B cell (primary cell): ENCODE results near the gene THSD4. TPM values are rescaled to one million over a fixed set of nuclear protein-coding genes. Genes with fewer than 3 reads are reported as not detected.

ENCODE experiments used
- ATAC-seq: fragments of 200-7000 bp; cut with Tn5 transposase; one replicate; pipeline ENCODE4 v1.10.0; 2021; ENCODE audit warnings: low read depth, mild to moderate bottlenecking, moderate number of reproducible peaks, moderate library complexity
- CTCF ChIA-PET: fragments of 350-600 bp; sonication (Branson Sonifier 250); formaldehyde crosslinking; loops from one replicate; lab custom pipeline; 2021; ENCODE audit warnings: antibody characterized with exemption, inconsistent platforms; lab: Charles Lee
- POLR2A ChIA-PET: fragments of 350-600 bp; sonication (Branson Sonifier 250); formaldehyde crosslinking; loops from one replicate; lab custom pipeline; 2021; ENCODE audit warnings: antibody characterized with exemption; lab: Charles Lee
- DNase-seq: peaks from one replicate; pipeline ENCODE4 v3.0.0; 2013
- H2AFZ ChIP-seq: 2 replicates; pipeline ENCODE4 v1.6.1; 2012; ENCODE audit warnings: mild to moderate bottlenecking, low read depth, low read length; ENCODE audit not compliant: insufficient read depth, poor library complexity, severe bottlenecking
- H3K27ac ChIP-seq, 2 donors: 1 replicate in 1 of 2; 2 replicates in 1 of 2; pipeline ENCODE4 v1.5.1; 2012 to 2013; ENCODE audit warnings: low read length in 2 of 2, mild to moderate bottlenecking in 2 of 2, moderate library complexity in 1 of 2
- H3K27me3 ChIP-seq, 4 experiments: fragments of 200-600 bp in 1 of 4; sonication (generic) in 1 of 4; replicated peaks in 1 of 4; 1 replicate in 2 of 4; 2 replicates in 2 of 4; pipeline versions ENCODE4 v1.6.1 to v1.7.0; 2013 to 2016; ENCODE audit warnings: low read length in 3 of 4, mild to moderate bottlenecking in 2 of 4, mixed read lengths in 1 of 4, moderate library complexity in 1 of 4; ENCODE audit not compliant: insufficient read depth in 4 of 4, control insufficient read depth in 3 of 4; ENCODE audit errors: control extremely low read depth in 1 of 4
- H3K36me3 ChIP-seq, 2 experiments: replicated peaks in 1 of 2; 1 replicate in 1 of 2; 2 replicates in 1 of 2; pipeline versions ENCODE4 v1.6.1 to v1.7.1; 2013; ENCODE audit warnings: low read length in 1 of 2; ENCODE audit not compliant: insufficient read depth in 2 of 2, control insufficient read depth in 1 of 2; ENCODE audit errors: control extremely low read depth in 1 of 2, extremely low read depth in 1 of 2
- H3K4me1 ChIP-seq, 2 donors: fragments of 200-600 bp in 1 of 2; sonication (generic) in 1 of 2; 1 replicate in 1 of 2; 2 replicates in 1 of 2; pipeline versions ENCODE4 v1.5.1 to v1.6.1; 2013 to 2017; ENCODE audit warnings: low read length in 2 of 2; ENCODE audit not compliant: control insufficient read depth in 2 of 2, insufficient read depth in 2 of 2
- H3K4me2 ChIP-seq: replicated peaks from 2 replicates; pipeline ENCODE3; 2012; ENCODE audit warnings: mild to moderate bottlenecking, low read depth, low read length; ENCODE audit not compliant: poor library complexity, severe bottlenecking
- H3K4me3 ChIP-seq, 5 experiments: fragments of 200-600 bp in 1 of 5; sonication (generic) in 1 of 5; 1 replicate in 3 of 5; 2 replicates in 2 of 5; pipeline versions ENCODE4 v1.5.1 to v1.7.0; 2011 to 2016; ENCODE audit warnings: low read length in 4 of 5, mild to moderate bottlenecking in 4 of 5, low read depth in 2 of 5, control low read depth in 1 of 5, moderate library complexity in 1 of 5; ENCODE audit not compliant: insufficient read depth in 1 of 5; ENCODE audit errors: control extremely low read depth in 1 of 5, extremely low read depth in 1 of 5
- H3K79me2 ChIP-seq: fragments of 200-600 bp; sonication (generic); one replicate; pipeline ENCODE4 v1.6.0; 2016; ENCODE audit warnings: low read length; ENCODE audit not compliant: control insufficient read depth, insufficient read depth
- H3K9ac ChIP-seq: fragments of 200-600 bp; sonication (generic); 2 replicates; pipeline ENCODE4 v1.6.1; 2017; ENCODE audit warnings: mild to moderate bottlenecking, low read length, moderate library complexity
- H3K9me3 ChIP-seq, 3 donors: one replicate each; pipeline versions ENCODE4 v1.6.1 to v1.7.1; 2013; ENCODE audit warnings: low read length in 2 of 3; ENCODE audit not compliant: control insufficient read depth in 2 of 3, insufficient read depth in 1 of 3; ENCODE audit errors: control extremely low read depth in 1 of 3
- H4K20me1 ChIP-seq: 2 replicates; pipeline ENCODE4 v1.6.0; 2012; ENCODE audit warnings: mild to moderate bottlenecking, low read length; ENCODE audit not compliant: insufficient read depth, control insufficient read depth, poor library complexity, severe bottlenecking
- H3K27ac Mint-ChIP-seq: one replicate; pipeline ENCODE4 v1.8.0; 2021; ENCODE audit warnings: mixed read lengths
- H3K27me3 Mint-ChIP-seq: one replicate; pipeline ENCODE4 v1.8.0; 2021; ENCODE audit warnings: mixed read lengths
- H3K4me1 Mint-ChIP-seq: one replicate; pipeline ENCODE4 v1.8.0; 2021; ENCODE audit warnings: mixed read lengths
- H3K4me3 Mint-ChIP-seq: one replicate; pipeline ENCODE4 v1.8.0; 2021; ENCODE audit warnings: mixed read lengths
- H3K9me3 Mint-ChIP-seq: one replicate; pipeline ENCODE4 v1.8.0; 2022; ENCODE audit warnings: mixed read lengths; ENCODE audit not compliant: insufficient read depth
- EZH2 ChIP-seq: IDR thresholded peaks from 2 replicates; pipeline ENCODE4 v1.6.1; 2012; ENCODE audit warnings: borderline replicate concordance, low read depth, mild to moderate bottlenecking, moderate library complexity, low read length; ENCODE audit not compliant: insufficient read depth, poor library complexity, severe bottlenecking
- WGBS: methylation state at CpG from one replicate; pipeline ENCODE4 v1.1.5; 2013; ENCODE audit warnings: missing lambda C conversion rate; ENCODE audit not compliant: insufficient coverage; 5-methylcytosine and 5-hydroxymethylcytosine counted together
- intact Hi-C: fragments of 100-400 bp; cut with micrococcal nuclease; formaldehyde crosslinking; loops from one replicate; pipeline ENCODE4 v1.10.0; 2022
- polyA minus RNA-seq: library from RNA; depleted of rRNA, polyadenylated mRNA; stranded (reverse); fragments of >200 nt; gene quantifications from 2 replicates; pipeline ENCODE4 v1.2.3, GENCODE V29; 2012
- polyA plus RNA-seq: library from polyadenylated mRNA; depleted of rRNA; stranded (reverse); fragments of >200 nt; gene quantifications from 2 replicates; pipeline ENCODE4 v1.2.3, GENCODE V29; 2012
- total RNA-seq, 2 donors: library from RNA; stranded (reverse); fragments of 120-200 nt in 1 of 2; gene quantifications; 1 replicate in 1 of 2; 2 replicates in 1 of 2; pipeline versions ENCODE4 v1.2.3 to v1.2.4, GENCODE V29; 2013 to 2022
- TF ChIP-seq, protein P1 (sequence below): fragments of 200-600 bp; IDR thresholded peaks from one replicate; pipeline ENCODE4 v1.8.0; 2022; ENCODE audit warnings: antibody characterized with exemption, mild to moderate bottlenecking

Gene THSD4
- total RNA-seq, result not detected in 2 replicates
- total RNA-seq (2013), result 0.51 TPM
- not detected in 2 replicates for polyA plus RNA-seq
- polyA minus RNA-seq, result 0.07 TPM in 1 of 2 replicates, not detected in the other

DNA sequence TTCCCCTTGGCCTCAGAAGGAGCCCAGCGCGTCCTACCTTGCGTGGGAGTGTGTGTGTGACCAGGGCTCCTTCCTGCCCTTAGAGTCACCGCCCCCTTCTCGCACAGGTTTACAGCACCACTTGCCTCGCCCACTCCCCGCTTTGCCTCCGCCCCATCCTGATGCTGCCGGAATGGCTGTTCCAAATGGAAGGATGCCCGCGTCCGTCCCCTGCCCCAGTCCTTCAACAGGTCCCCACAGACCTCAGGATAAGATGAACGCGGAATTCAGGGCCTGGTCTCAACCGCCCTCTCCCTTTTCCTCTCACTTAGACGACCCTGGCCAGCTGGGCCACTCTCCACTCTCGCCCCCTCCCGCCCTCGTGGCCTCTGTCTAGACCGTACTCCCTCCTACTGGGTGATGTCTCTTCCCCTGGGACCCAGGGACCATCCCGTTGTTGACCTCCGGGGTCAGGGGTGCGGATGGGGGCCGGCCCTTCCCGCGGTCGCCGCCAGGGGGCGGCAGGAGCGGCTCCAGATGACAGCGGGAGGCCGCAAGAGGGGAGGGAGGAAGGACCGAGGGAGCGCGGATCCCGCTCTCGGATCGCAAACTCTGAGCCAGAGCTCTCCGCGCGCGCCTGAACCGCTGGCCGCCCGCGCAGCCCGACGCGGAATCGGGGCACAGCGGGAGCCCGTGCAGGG is at the start of gene THSD4:
Gene THSD4, plus strand, starts transcription at position 585 of the 680 bp plus-strand sequence.
- Histone ChIP-seq H3K4me3 (no peak within 1 kb of the TSS), H3K27ac (no peak within 1 kb of the TSS), H3K79me2 (no peaks in the 10 kb centered on the region), H3K9me3 (no peaks in the 10 kb centered on the region), H4K20me1 (no peaks in the 10 kb centered on the region), H3K4me1 (peaks cover 7 to 9% of the 10 kb centered on the region in 2 donors), H3K9ac (no peak within 1 kb of the TSS), H3K36me3 (no peaks in the 10 kb centered on the region), H3K27me3 (peaks cover 0 to 21% (median 6%) of the 10 kb centered on the region in 4 experiments), H3K4me2 (peak within 1 kb of the TSS; percentile 62), H2AFZ (no peak within 1 kb of the TSS)
- 9% methylated on average over 51 of the region's 52 CpGs for WGBS
- ChIA-PET POLR2A (no interaction called here), CTCF (no interaction called here)
- Mint-ChIP-seq H3K27ac (no peak within 1 kb of the TSS), H3K4me3 (peak within 1 kb of the TSS; percentile 66), H3K4me1 (peaks cover 7% of the 10 kb centered on the region), H3K27me3 (peaks cover 56% of the 10 kb centered on the region), H3K9me3 (no peaks in the 10 kb centered on the region)
- intact Hi-C loops, result no loop called here
- ATAC-seq (peak; percentile 33), DNase-seq (peak; percentile 41)
- TF ChIP-seq EZH2, result no peak
- TF ChIP-seq, protein P1, sequence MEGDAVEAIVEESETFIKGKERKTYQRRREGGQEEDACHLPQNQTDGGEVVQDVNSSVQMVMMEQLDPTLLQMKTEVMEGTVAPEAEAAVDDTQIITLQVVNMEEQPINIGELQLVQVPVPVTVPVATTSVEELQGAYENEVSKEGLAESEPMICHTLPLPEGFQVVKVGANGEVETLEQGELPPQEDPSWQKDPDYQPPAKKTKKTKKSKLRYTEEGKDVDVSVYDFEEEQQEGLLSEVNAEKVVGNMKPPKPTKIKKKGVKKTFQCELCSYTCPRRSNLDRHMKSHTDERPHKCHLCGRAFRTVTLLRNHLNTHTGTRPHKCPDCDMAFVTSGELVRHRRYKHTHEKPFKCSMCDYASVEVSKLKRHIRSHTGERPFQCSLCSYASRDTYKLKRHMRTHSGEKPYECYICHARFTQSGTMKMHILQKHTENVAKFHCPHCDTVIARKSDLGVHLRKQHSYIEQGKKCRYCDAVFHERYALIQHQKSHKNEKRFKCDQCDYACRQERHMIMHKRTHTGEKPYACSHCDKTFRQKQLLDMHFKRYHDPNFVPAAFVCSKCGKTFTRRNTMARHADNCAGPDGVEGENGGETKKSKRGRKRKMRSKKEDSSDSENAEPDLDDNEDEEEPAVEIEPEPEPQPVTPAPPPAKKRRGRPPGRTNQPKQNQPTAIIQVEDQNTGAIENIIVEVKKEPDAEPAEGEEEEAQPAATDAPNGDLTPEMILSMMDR, result peak; percentile 53

DNA sequence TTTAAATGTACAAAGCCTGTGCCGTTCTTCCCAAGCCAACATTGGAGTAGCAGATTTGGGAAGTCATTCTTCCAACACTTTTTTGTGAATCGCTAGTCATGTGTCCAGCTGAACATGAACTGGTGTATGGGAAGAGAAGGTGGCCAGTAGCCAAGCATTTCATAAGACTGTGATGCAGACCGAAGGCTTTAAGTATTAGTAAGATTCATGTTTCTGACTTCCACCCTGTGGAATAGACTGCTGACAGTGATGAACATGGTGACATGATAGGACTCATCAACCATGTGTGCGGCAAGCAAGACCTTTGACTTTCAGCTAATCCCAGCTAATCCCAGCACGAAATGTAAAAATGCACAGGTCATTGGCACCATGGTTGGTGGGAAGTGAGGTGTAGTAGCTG is 48.3 kb upstream of the THSD4 start:
- peaks cover 9% of the 10 kb centered on the region for H3K27me3 Mint-ChIP-seq
- no peak overlapping the region for H3K4me2 ChIP-seq
- peaks cover 1% of the 10 kb centered on the region for H3K9me3 Mint-ChIP-seq
- 100% methylated on average over 3 of the region's 5 CpGs for WGBS
- no peaks in the 10 kb centered on the region for H4K20me1 ChIP-seq
- ChIA-PET CTCF (no interaction called here), POLR2A (no interaction called here)
- H3K79me2 ChIP-seq, result no peaks in the 10 kb centered on the region
- no peak overlapping the region for H3K9ac ChIP-seq
- no peak for DNase-seq
- H3K27me3 ChIP-seq, result no peaks in the 10 kb centered on the region
- no peak overlapping the region for H3K27ac ChIP-seq
- H3K27ac Mint-ChIP-seq, result no peak overlapping the region
- no peak overlapping the region for H2AFZ ChIP-seq
- ATAC-seq, result no peak
- TF ChIP-seq EZH2, result no peak
- TF ChIP-seq, protein P1, result no peak
- no peaks in the 10 kb centered on the region for H3K9me3 ChIP-seq
- no peaks in the 10 kb centered on the region for H3K4me1 ChIP-seq
- H3K4me1 Mint-ChIP-seq, result no peaks in the 10 kb centered on the region
- intact Hi-C loops, result no loop called here
- no peak overlapping the region for H3K4me3 Mint-ChIP-seq
- no peak overlapping the region for H3K4me3 ChIP-seq
- no peaks in the 10 kb centered on the region for H3K36me3 ChIP-seq
